OCI-LY7 (cell line): ENCODE results near the gene FIGNL1.

ENCODE experiments used
- EZH2phosphoT487 ChIP-seq: fragments of 200-600 bp; sonication (generic); IDR thresholded peaks from 2 replicates; pipeline ENCODE4 v1.6.1; 2018; ENCODE audit warnings: low read depth, borderline replicate concordance, mild to moderate bottlenecking, mixed run types, antibody characterized with exemption, low read length, moderate library complexity, mixed read lengths
- TF ChIP-seq, protein P1 (sequence below): fragments of 200-600 bp; sonication (generic); conservative IDR thresholded peaks from 2 replicates; pipeline ENCODE4 v1.5.1; 2014; ENCODE audit warnings: mild to moderate bottlenecking, antibody characterized with exemption, low read length, moderate library complexity, mixed read lengths

DNA sequence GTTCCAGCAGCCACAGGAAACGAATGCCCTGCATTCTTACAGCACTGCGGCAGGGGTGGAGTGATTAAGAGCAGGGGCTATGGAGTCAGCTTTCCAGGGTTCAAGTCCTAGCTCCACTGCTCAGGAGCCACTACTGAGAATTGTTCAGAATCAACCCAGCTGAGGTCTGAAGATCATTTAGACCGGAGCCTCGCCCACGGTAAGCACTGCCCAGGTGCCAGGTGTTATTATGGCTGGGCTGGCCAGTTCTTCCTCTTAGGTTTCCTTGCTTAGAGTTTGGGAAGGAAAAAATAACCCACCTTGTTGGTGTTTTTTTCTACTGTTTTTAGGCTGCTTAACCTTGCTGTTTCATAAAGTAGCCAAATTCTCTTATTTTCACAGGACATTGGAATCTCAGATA, 4.8 kb upstream of the FIGNL1 start:
- TF ChIP-seq, protein P1, sequence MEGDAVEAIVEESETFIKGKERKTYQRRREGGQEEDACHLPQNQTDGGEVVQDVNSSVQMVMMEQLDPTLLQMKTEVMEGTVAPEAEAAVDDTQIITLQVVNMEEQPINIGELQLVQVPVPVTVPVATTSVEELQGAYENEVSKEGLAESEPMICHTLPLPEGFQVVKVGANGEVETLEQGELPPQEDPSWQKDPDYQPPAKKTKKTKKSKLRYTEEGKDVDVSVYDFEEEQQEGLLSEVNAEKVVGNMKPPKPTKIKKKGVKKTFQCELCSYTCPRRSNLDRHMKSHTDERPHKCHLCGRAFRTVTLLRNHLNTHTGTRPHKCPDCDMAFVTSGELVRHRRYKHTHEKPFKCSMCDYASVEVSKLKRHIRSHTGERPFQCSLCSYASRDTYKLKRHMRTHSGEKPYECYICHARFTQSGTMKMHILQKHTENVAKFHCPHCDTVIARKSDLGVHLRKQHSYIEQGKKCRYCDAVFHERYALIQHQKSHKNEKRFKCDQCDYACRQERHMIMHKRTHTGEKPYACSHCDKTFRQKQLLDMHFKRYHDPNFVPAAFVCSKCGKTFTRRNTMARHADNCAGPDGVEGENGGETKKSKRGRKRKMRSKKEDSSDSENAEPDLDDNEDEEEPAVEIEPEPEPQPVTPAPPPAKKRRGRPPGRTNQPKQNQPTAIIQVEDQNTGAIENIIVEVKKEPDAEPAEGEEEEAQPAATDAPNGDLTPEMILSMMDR, result no peak
- TF ChIP-seq EZH2phosphoT487, result no peak
